Heart right ventricle (tissue), 16 donors: ENCODE data around the gene EPM2A. TPM values are rescaled to one million over a fixed set of nuclear protein-coding genes. Genes with fewer than 3 reads are reported as not detected.

ENCODE experiments used
- ATAC-seq, 8 donors: fragments of 200-7000 bp; cut with Tn5 transposase; one replicate each; pipeline ENCODE4 v1.9.1; 2020; ENCODE audit warnings: mild to moderate bottlenecking in 8 of 8, moderate library complexity in 8 of 8, moderate number of reproducible peaks in 1 of 8
- DNase-seq, 2 donors: peaks; one replicate each; pipeline ENCODE4 v3.0.0-alpha.2; 2020
- H3K27ac ChIP-seq, 10 donors: fragments of 200-600 bp; sonication (generic) in 2 of 10; one replicate each; pipeline versions ENCODE4 v1.5.0 to v1.8.0; 2020 to 2022; ENCODE audit warnings: mild to moderate bottlenecking in 3 of 10
- H3K27me3 ChIP-seq, 7 donors: fragments of 200-600 bp; one replicate each; pipeline ENCODE4 v1.8.0; 2021 to 2022; ENCODE audit warnings: mild to moderate bottlenecking in 2 of 7
- H3K36me3 ChIP-seq, 9 donors: fragments of 200-600 bp; sonication (generic) in 1 of 9; one replicate each; pipeline versions ENCODE4 v1.5.0 to v1.8.0; 2020 to 2022; ENCODE audit warnings: mild to moderate bottlenecking in 2 of 9
- H3K4me1 ChIP-seq, 9 donors: fragments of 200-600 bp; sonication (generic) in 1 of 9; one replicate each; pipeline versions ENCODE4 v1.5.0 to v1.8.0; 2020 to 2022; ENCODE audit warnings: mild to moderate bottlenecking in 4 of 9
- H3K4me3 ChIP-seq, 10 donors: fragments of 200-600 bp; sonication (generic) in 2 of 10; one replicate each; pipeline versions ENCODE4 v1.5.0 to v1.8.0; 2020 to 2022; ENCODE audit warnings: mild to moderate bottlenecking in 7 of 10, moderate library complexity in 2 of 10
- H3K9me3 ChIP-seq, 11 donors: fragments of 200-600 bp in 10 of 11; sonication (generic) in 2 of 11; one replicate each; pipeline versions ENCODE4 v1.5.0 to v1.8.0; 2013 to 2022; ENCODE audit warnings: mild to moderate bottlenecking in 2 of 11, control low read depth in 1 of 11, moderate library complexity in 1 of 11
- WGBS, 2 donors: extraction: QIAGEN DNeasy Blood & Tissue Kit; methylation state at CpG; one replicate each; pipeline ENCODE4 v1.1.7; 2013; ENCODE audit warnings: inconsistent platforms in 1 of 2; 5-methylcytosine and 5-hydroxymethylcytosine counted together
- intact Hi-C, 10 donors: fragments of 100-400 bp; cut with DNase I; formaldehyde crosslinking; loops; one replicate each; pipeline versions ENCODE4 v1.11.1 to v1.14.2; 2022
- polyA plus RNA-seq, 2 donors: library from polyadenylated mRNA; stranded (reverse); fragments of 200-250 nt; gene quantifications; one replicate each; pipeline ENCODE4 v1.2.3, GENCODE V29; 2013
- total RNA-seq, 10 donors: library from RNA; stranded (reverse); fragmentation: NEBNext Ultra II Directional in 3 of 10; extraction: Animal tissue kit (Norgen Biotek cat#: 25700) in 3 of 10; gene quantifications; one replicate each; pipeline versions ENCODE4 v1.2.1 to v1.2.4, GENCODE V29; 2021 to 2023
- TF ChIP-seq, protein P1 (sequence below), 9 donors: fragments of 200-600 bp; sonication (generic) in 2 of 9; IDR thresholded peaks; one replicate each; pipeline versions ENCODE4 v1.5.0 to v1.8.0; 2021 to 2022; ENCODE audit warnings: antibody characterized with exemption in 9 of 9, mild to moderate bottlenecking in 5 of 9, moderate library complexity in 1 of 9
- donor health status: Arrhythmogenic right ventricular cardiomyopathy.
- donor health status: ischemic (EF 13 %, LVEDD 7.1; RV severe dilation, severe dysfunction).
- donor health status: healthy with polysubstance abuse.
- donor health status: DM: no; HTN: yes; CAD: no.
- donor health status: DM: no; HTN: no; CAD: no.
- donor health status: ischemic (EF 25% LVEDD 6.9; RV normal size, moderate dysfunction).
- donor health status: ischemic (EF 25% LVEDD 5.7; RV mildly dilated, moderate dysfunction).
- donor health status: healthy.
- donor health status: DM: yes; HTN: yes; CAD: no.
- donor health status: Ischemic cardiomyopathy.
- donor health status: ischemic (EF 35%, LVEDD 5.7; RV mildly dilated, moderate dysfunction).
- donor health status: nonischemic (EF 11% LVEDD 7.7; RV severe dilation, severe dysfunction).
- donor health status: DM: yes; HTN: yes; CAD: no.
- donor health status: PGD.
- donor health status: ischemic (EF 29% LVEDD 5.4; RV normal size, mild dysfunction).
- donor health status: nonischemic (EF 23%, LVEDD 6.1; RV moderate dilation, normal function).

Gene EPM2A
- total and polyA plus RNA-seq, 12 donors, result 11.0 to 60.9 (median 43.2) TPM

DNA sequence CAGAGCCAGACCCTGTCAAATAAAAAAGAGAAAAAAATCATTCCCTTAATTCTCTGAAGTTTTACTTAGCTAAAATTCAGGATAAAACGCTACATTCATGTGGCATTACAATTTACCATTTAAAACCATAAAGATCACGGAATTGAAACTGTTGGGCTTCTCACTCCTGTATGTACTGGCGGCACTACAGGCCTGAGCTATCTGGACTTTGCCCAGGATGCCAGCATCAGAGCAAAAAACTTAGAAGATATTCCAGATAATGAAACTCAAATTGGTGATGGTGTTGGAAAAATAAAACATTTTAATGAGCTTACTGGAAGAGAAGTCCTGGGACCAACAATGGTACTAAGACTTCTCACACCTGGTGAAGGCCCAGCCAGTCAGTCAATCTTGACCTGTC is 14.2 kb downstream of the EPM2A start:
- H3K27me3 ChIP-seq, result no peaks in the 10 kb centered on the region
- 98 to 99% methylated on average over 3 of the region's 3 CpGs for WGBS, 2 donors
- no peaks in the 10 kb centered on the region for H3K36me3 ChIP-seq
- intact Hi-C loops, result no loop called here
- ATAC-seq (no peak), DNase-seq (no peak)
- no peak overlapping the region for H3K27ac ChIP-seq
- TF ChIP-seq, protein P1, sequence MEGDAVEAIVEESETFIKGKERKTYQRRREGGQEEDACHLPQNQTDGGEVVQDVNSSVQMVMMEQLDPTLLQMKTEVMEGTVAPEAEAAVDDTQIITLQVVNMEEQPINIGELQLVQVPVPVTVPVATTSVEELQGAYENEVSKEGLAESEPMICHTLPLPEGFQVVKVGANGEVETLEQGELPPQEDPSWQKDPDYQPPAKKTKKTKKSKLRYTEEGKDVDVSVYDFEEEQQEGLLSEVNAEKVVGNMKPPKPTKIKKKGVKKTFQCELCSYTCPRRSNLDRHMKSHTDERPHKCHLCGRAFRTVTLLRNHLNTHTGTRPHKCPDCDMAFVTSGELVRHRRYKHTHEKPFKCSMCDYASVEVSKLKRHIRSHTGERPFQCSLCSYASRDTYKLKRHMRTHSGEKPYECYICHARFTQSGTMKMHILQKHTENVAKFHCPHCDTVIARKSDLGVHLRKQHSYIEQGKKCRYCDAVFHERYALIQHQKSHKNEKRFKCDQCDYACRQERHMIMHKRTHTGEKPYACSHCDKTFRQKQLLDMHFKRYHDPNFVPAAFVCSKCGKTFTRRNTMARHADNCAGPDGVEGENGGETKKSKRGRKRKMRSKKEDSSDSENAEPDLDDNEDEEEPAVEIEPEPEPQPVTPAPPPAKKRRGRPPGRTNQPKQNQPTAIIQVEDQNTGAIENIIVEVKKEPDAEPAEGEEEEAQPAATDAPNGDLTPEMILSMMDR (IDR thresholded peaks at IDR 0.05), result no peak
- peaks cover 0 to 29% (median 10%) of the 10 kb centered on the region in 11 donors for H3K9me3 ChIP-seq
- no peaks in the 10 kb centered on the region for H3K4me1 ChIP-seq
- no peak overlapping the region for H3K4me3 ChIP-seq

- Histone ChIP-seq H3K27ac (no peak overlapping the region), H3K9me3 (peaks cover 0 to 16% (median 0%) of the 10 kb centered on the region in 11 donors), H3K4me1 (peaks cover 0 to 4% (median 0%) of the 10 kb centered on the region in 9 donors), H3K27me3 (no peaks in the 10 kb centered on the region), H3K36me3 (peaks cover 0 to 20% (median 0%) of the 10 kb centered on the region in 9 donors), H3K4me3 (no peak overlapping the region)
- intact Hi-C loops, result no loop called here
- 72 to 83% methylated on average over 4 of the region's 4 CpGs for WGBS, 2 donors
- DNase-seq (no peak), ATAC-seq (no peak)
- TF ChIP-seq, protein P1 (IDR thresholded peaks at IDR 0.05), result no peak
These were observed 19.9 kb downstream of the EPM2A start for GRCh38 chr6:145715426-145715825.

- no peak overlapping the region for H3K4me3 ChIP-seq
- peaks cover 0 to 4% (median 0%) of the 10 kb centered on the region in 9 donors for H3K4me1 ChIP-seq
- intact Hi-C loops, result no loop called here
- no peaks in the 10 kb centered on the region for H3K27me3 ChIP-seq
- H3K27ac ChIP-seq, result no peak overlapping the region
- no peak for ATAC-seq
- peaks cover 0 to 16% (median 0%) of the 10 kb centered on the region in 11 donors for H3K9me3 ChIP-seq
- 86 to 94% methylated on average over 2 of the region's 2 CpGs for WGBS, 2 donors
- no peak for DNase-seq
- TF ChIP-seq, protein P1 (IDR thresholded peaks at IDR 0.05), result no peak
- peaks cover 0 to 20% (median 0%) of the 10 kb centered on the region in 9 donors for H3K36me3 ChIP-seq
These were observed 20.6 kb downstream of the EPM2A start for GRCh38 chr6:145714731-145715130.

DNA sequence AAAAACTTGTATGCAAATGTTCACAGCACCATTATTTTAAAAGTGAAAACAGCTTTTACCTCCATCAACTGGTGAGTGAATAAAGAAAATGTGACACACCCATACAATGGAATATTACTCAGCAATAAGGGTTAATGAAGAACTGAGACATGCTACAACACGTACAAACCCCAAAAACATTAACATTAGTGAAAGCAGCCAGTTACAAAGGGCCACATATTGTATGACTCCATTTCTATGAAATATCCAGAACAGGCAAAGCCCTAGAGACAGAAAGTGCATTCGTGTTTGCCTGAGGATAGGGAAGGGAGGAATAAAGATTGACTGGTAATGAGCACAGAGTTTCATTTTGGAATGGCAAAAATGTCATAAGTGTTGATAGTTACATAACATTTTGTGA is 21.5 kb downstream of the EPM2A start:
- no peak for DNase-seq
- Histone ChIP-seq H3K27ac (no peak overlapping the region), H3K4me1 (peaks cover 0 to 4% (median 0%) of the 10 kb centered on the region in 9 donors), H3K9me3 (peaks cover 0 to 16% (median 0%) of the 10 kb centered on the region in 11 donors), H3K27me3 (no peaks in the 10 kb centered on the region), H3K4me3 (no peak overlapping the region), H3K36me3 (peaks cover 0 to 20% (median 0%) of the 10 kb centered on the region in 9 donors)
- ATAC-seq, result no peak
- TF ChIP-seq, protein P1 (IDR thresholded peaks at IDR 0.05), result no peak
- 85 to 86% methylated on average over 2 of the region's 2 CpGs for WGBS, 2 donors
- intact Hi-C loops, result no loop called here
